Loucy (cell line): Measurements from ENCODE around the gene IL21R.

Source experiments
- EZH2phosphoT487 ChIP-seq: fragments of 200-600 bp; IDR thresholded peaks from 2 replicates; pipeline ENCODE4 v1.6.1; 2018; ENCODE audit warnings: antibody characterized with exemption, mild to moderate bottlenecking, moderate library complexity, borderline replicate concordance
- TF ChIP-seq, protein P1 (sequence below): fragments of 200-600 bp; sonication (generic); conservative IDR thresholded peaks from 2 replicates; pipeline ENCODE4 v1.5.1; 2014; ENCODE audit warnings: mild to moderate bottlenecking, antibody characterized with exemption, low read length

GRCh38 chr16:27385398-27385797, 16.6 kb upstream of the IL21R start:
- TF ChIP-seq EZH2phosphoT487: no peak
- TF ChIP-seq, protein P1, sequence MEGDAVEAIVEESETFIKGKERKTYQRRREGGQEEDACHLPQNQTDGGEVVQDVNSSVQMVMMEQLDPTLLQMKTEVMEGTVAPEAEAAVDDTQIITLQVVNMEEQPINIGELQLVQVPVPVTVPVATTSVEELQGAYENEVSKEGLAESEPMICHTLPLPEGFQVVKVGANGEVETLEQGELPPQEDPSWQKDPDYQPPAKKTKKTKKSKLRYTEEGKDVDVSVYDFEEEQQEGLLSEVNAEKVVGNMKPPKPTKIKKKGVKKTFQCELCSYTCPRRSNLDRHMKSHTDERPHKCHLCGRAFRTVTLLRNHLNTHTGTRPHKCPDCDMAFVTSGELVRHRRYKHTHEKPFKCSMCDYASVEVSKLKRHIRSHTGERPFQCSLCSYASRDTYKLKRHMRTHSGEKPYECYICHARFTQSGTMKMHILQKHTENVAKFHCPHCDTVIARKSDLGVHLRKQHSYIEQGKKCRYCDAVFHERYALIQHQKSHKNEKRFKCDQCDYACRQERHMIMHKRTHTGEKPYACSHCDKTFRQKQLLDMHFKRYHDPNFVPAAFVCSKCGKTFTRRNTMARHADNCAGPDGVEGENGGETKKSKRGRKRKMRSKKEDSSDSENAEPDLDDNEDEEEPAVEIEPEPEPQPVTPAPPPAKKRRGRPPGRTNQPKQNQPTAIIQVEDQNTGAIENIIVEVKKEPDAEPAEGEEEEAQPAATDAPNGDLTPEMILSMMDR: no peak
